ENCODE measurements around the gene FGB. TPM values are rescaled to one million over a fixed set of nuclear protein-coding genes. Genes with fewer than 3 reads are reported as not detected.

The FGB gene
- total RNA-seq, 1 experiment from 2014 or later: not detected

- no peaks in the 10 kb centered on the region for H3K36me3 ChIP-seq (replicated peaks; ENCODE audit: control insufficient read depth, insufficient read depth, low read length)
- H3K27me3 ChIP-seq (ENCODE audit: control insufficient read depth, insufficient read depth, low read length): no peaks in the 10 kb centered on the region
- no peak overlapping the region for H3K4me3 ChIP-seq (ENCODE audit: insufficient read depth, low read depth, low read length)
- DNase-seq: no peak
Observed at GRCh38 chr4:154615211-154615610, 52.4 kb downstream of the FGB start.

- H3K4me3 ChIP-seq (ENCODE audit: insufficient read depth, low read depth, low read length): no peak overlapping the region
- no peaks in the 10 kb centered on the region for H3K36me3 ChIP-seq (replicated peaks; ENCODE audit: control insufficient read depth, insufficient read depth, low read length)
- H3K27me3 ChIP-seq (ENCODE audit: control insufficient read depth, insufficient read depth, low read length): no peaks in the 10 kb centered on the region
- no peak for DNase-seq
Observed at GRCh38 chr4:154616287-154616686, 53.5 kb downstream of the FGB start.

- H3K36me3 ChIP-seq (replicated peaks; ENCODE audit: control insufficient read depth, insufficient read depth, low read length): no peaks in the 10 kb centered on the region
- no peak overlapping the region for H3K4me3 ChIP-seq (ENCODE audit: insufficient read depth, low read depth, low read length)
- no peak for DNase-seq
- H3K27me3 ChIP-seq (ENCODE audit: control insufficient read depth, insufficient read depth, low read length): no peaks in the 10 kb centered on the region
Observed at GRCh38 chr4:154616731-154617130, 53.9 kb downstream of the FGB start.

- DNase-seq: no peak
- Histone ChIP-seq H3K36me3 (replicated peaks; ENCODE audit: control insufficient read depth, insufficient read depth, low read length) (no peaks in the 10 kb centered on the region), H3K4me3 (ENCODE audit: insufficient read depth, low read depth, low read length) (no peak overlapping the region), H3K27me3 (ENCODE audit: control insufficient read depth, insufficient read depth, low read length) (no peaks in the 10 kb centered on the region)
Observed at GRCh38 chr4:154617820-154618317, 55.1 kb downstream of the FGB start.

- Histone ChIP-seq H3K4me3 (ENCODE audit: insufficient read depth, low read depth, low read length) (no peak overlapping the region), H3K36me3 (replicated peaks; ENCODE audit: control insufficient read depth, insufficient read depth, low read length) (no peaks in the 10 kb centered on the region), H3K27me3 (ENCODE audit: control insufficient read depth, insufficient read depth, low read length) (no peaks in the 10 kb centered on the region)
- DNase-seq: peak; percentile 36
Observed at GRCh38 chr4:154618708-154619315, 56.0 kb downstream of the FGB start.

GRCh38 chr4:154620111-154620510, 57.3 kb downstream of the FGB start:
- no peak for DNase-seq
- no peak overlapping the region for H3K4me3 ChIP-seq (ENCODE audit: insufficient read depth, low read depth, low read length)
- H3K27me3 ChIP-seq (ENCODE audit: control insufficient read depth, insufficient read depth, low read length): no peaks in the 10 kb centered on the region
- H3K36me3 ChIP-seq (replicated peaks; ENCODE audit: control insufficient read depth, insufficient read depth, low read length): no peaks in the 10 kb centered on the region

Other genes with a start within 250 kb of the FGB start
- gene DCHS2, start 71.2 kb upstream of the FGB start, total RNA-seq (2014; rRNA removed; shearing (Covaris generic)): 0.55 and 1.0 TPM in 2 replicates
- gene PLRG1, start 12.6 kb upstream of the FGB start, total RNA-seq (2014; rRNA removed; shearing (Covaris generic)): 104 and 108 TPM in 2 replicates
- not detected in 2 replicates for gene FGA, start 27.7 kb downstream of the FGB start, total RNA-seq (2014; rRNA removed; shearing (Covaris generic))
- not detected in 2 replicates for gene FGG, start 49.6 kb downstream of the FGB start, total RNA-seq (2014; rRNA removed; shearing (Covaris generic))
- 15.8 and 35.1 TPM in 2 replicates for gene LRAT, start 181.0 kb downstream of the FGB start, total RNA-seq (2014; rRNA removed; shearing (Covaris generic))
- 0.73 and 2.3 TPM in 2 replicates for gene RBM46, start 218.3 kb downstream of the FGB start, total RNA-seq (2014; rRNA removed; shearing (Covaris generic))